Transverse colon (tissue), 4 donors: ENCODE data around the gene ESYT2.

ENCODE experiments used
- EP300 ChIP-seq: sonication (generic); formaldehyde crosslinking; IDR thresholded peaks from one replicate; pipeline ENCODE4 v1.6.1; 2017; ENCODE audit warnings: antibody characterized with exemption, low read depth
- POLR2A ChIP-seq: fragments of 450-650 bp; IDR thresholded peaks from one replicate; pipeline ENCODE4 v1.6.1; 2016; ENCODE audit warnings: antibody characterized with exemption, mild to moderate bottlenecking, moderate library complexity
- POLR2AphosphoS5 ChIP-seq, 3 donors: sonication (generic); formaldehyde crosslinking; IDR thresholded peaks; one replicate each; pipeline ENCODE4 v1.6.1; 2016; ENCODE audit warnings: antibody characterized with exemption in 3 of 3
- TF ChIP-seq, protein P1 (sequence below), 5 experiments: fragments of 200-600 bp in 3 of 5; fragments of 450-650 bp in 2 of 5; sonication (generic) in 3 of 5; IDR thresholded peaks; 1 replicate in 2 of 5; 2 replicates in 3 of 5; pipeline ENCODE4 v1.5.1; 2016 to 2017; ENCODE audit warnings: antibody characterized with exemption in 5 of 5, inconsistent platforms in 3 of 5, mild to moderate bottlenecking in 2 of 5, moderate library complexity in 1 of 5

DNA sequence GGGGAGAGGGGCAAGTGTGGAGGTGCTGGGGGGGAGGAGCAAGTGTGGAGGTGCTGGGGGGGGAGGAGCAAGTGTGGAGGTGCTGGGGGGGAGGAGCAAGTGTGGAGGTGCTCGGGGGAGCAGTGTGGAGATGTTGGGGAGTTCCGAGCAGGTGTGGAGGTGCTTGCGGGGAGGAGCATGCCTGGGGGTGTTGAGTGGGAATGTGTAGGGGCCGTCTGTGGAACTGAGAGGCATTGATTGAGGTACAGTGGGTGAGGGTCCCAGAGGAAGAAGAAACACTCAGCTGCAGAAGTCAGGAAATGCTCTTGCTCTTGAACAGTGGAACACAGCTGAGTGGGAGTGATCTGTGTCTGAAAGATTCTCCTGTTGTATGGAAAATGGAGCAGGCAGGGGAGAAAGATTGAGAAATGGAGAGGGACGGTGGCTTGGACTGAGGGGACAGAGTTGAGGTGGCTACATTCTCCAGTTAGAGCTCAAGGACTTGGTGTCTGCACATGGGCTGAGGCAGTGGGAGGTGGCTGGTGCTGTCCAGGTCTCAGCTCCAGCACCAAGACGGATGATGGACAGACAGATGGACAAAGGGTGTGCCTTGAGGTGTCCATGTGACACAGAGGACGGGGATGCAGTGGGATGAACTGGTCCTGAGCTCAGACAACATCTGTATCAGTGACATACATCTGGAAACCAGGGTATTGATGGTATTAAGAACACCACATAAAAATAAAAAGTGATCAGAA lies 99.5 kb downstream of the ESYT2 start:
- TF ChIP-seq, protein P1, sequence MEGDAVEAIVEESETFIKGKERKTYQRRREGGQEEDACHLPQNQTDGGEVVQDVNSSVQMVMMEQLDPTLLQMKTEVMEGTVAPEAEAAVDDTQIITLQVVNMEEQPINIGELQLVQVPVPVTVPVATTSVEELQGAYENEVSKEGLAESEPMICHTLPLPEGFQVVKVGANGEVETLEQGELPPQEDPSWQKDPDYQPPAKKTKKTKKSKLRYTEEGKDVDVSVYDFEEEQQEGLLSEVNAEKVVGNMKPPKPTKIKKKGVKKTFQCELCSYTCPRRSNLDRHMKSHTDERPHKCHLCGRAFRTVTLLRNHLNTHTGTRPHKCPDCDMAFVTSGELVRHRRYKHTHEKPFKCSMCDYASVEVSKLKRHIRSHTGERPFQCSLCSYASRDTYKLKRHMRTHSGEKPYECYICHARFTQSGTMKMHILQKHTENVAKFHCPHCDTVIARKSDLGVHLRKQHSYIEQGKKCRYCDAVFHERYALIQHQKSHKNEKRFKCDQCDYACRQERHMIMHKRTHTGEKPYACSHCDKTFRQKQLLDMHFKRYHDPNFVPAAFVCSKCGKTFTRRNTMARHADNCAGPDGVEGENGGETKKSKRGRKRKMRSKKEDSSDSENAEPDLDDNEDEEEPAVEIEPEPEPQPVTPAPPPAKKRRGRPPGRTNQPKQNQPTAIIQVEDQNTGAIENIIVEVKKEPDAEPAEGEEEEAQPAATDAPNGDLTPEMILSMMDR (IDR thresholded peaks at IDR 0.05): no peak
- TF ChIP-seq POLR2A (no peak), POLR2AphosphoS5 (IDR thresholded peaks at IDR 0.05) (no peak), EP300 (no peak)
